Fibroblast of lung (primary cell): Measurements from ENCODE around the gene CLK4. TPM values are rescaled to one million over a fixed set of nuclear protein-coding genes. Genes with fewer than 3 reads are reported as not detected.

ENCODE experiments used
- DNase-seq, 2 donors: peaks; one replicate each; pipeline versions ENCODE4 v3.0.0 to v3.0.0-alpha.2; 2010; ENCODE audit warnings: low read depth in 2 of 2
- H2AFZ ChIP-seq: 2 replicates; pipeline ENCODE4 v1.5.1; 2012; ENCODE audit warnings: low read length, control low read depth, inconsistent platforms
- H3K27ac ChIP-seq: 2 replicates; pipeline ENCODE4 v1.5.1; 2011; ENCODE audit warnings: low read length, control low read depth; ENCODE audit not compliant: insufficient read depth
- H3K27me3 ChIP-seq: 2 replicates; pipeline ENCODE4 v1.5.1; 2011; ENCODE audit warnings: mild to moderate bottlenecking, low read length; ENCODE audit not compliant: control insufficient read depth, insufficient read depth
- H3K36me3 ChIP-seq: 2 replicates; pipeline ENCODE4 v1.5.1; 2011; ENCODE audit warnings: low read length; ENCODE audit not compliant: control insufficient read depth, insufficient read depth
- H3K4me1 ChIP-seq: 2 replicates; pipeline ENCODE4 v1.5.1; 2011; ENCODE audit warnings: low read length; ENCODE audit not compliant: control insufficient read depth, insufficient read depth; ENCODE audit errors: extremely low read depth
- H3K4me2 ChIP-seq: 2 replicates; pipeline ENCODE4 v1.5.1; 2011; ENCODE audit warnings: low read length, control low read depth; ENCODE audit not compliant: insufficient read depth; ENCODE audit errors: extremely low read depth
- H3K4me3 ChIP-seq, 4 experiments: fragments of 200-600 bp in 1 of 4; sonication (generic) in 1 of 4; replicated peaks in 1 of 4; 2 replicates each; pipeline ENCODE4 v1.5.1; 2011 to 2016; ENCODE audit warnings: low read length in 4 of 4, low read depth in 3 of 4, mild to moderate bottlenecking in 3 of 4, control low read depth in 2 of 4, inconsistent platforms in 1 of 4, mixed read lengths in 1 of 4; ENCODE audit not compliant: insufficient read depth in 1 of 4; ENCODE audit errors: control extremely low read depth in 1 of 4
- H3K79me2 ChIP-seq: 2 replicates; pipeline ENCODE4 v1.5.1; 2012; ENCODE audit warnings: mild to moderate bottlenecking, low read length, inconsistent platforms; ENCODE audit not compliant: control insufficient read depth, insufficient read depth
- H3K9ac ChIP-seq: 2 replicates; pipeline ENCODE4 v1.5.1; 2011; ENCODE audit warnings: mild to moderate bottlenecking, low read length, control low read depth; ENCODE audit not compliant: insufficient read depth
- H3K9me3 ChIP-seq: 2 replicates; pipeline ENCODE4 v1.5.1; 2012; ENCODE audit warnings: low read depth, low read length; ENCODE audit not compliant: control insufficient read depth, insufficient read depth
- H4K20me1 ChIP-seq: 2 replicates; pipeline ENCODE4 v1.5.1; 2011; ENCODE audit warnings: low read length; ENCODE audit not compliant: control insufficient read depth, insufficient read depth; ENCODE audit errors: extremely low read depth
- CTCF ChIP-seq, 2 donors: IDR thresholded peaks in 1 of 2; conservative IDR thresholded peaks in 1 of 2; 1 replicate in 1 of 2; 2 replicates in 1 of 2; pipeline ENCODE4 v1.5.1; 2011 to 2012; ENCODE audit warnings: low read length in 2 of 2, control low read depth in 1 of 2, inconsistent platforms in 1 of 2, low read depth in 1 of 2, mild to moderate bottlenecking in 1 of 2
- EZH2 ChIP-seq: IDR thresholded peaks from 2 replicates; pipeline ENCODE4 v1.5.1; 2012; ENCODE audit warnings: low read length, control low read depth, mild to moderate bottlenecking; ENCODE audit errors: missing control alignments
- polyA plus RNA-seq, 2 donors: library from polyadenylated mRNA; depleted of rRNA in 1 of 2; stranded (reverse) in 1 of 2; unstranded in 1 of 2; fragments of >200 nt; gene quantifications; 2 replicates each; pipeline ENCODE4 v1.2.1, GENCODE V29; 2011 to 2012; ENCODE audit warnings: missing spikeins in 1 of 2
- total RNA-seq: library from RNA; depleted of rRNA; stranded (reverse); fragments of >200 nt; gene quantifications from 2 replicates; pipeline ENCODE4 v1.2.1, GENCODE V29; 2014

Gene CLK4
- total and polyA plus RNA-seq, 2 donors (not counting 1 experiment from before 2014, with no cell fraction given) = 20.7 to 27.9 TPM

DNA sequence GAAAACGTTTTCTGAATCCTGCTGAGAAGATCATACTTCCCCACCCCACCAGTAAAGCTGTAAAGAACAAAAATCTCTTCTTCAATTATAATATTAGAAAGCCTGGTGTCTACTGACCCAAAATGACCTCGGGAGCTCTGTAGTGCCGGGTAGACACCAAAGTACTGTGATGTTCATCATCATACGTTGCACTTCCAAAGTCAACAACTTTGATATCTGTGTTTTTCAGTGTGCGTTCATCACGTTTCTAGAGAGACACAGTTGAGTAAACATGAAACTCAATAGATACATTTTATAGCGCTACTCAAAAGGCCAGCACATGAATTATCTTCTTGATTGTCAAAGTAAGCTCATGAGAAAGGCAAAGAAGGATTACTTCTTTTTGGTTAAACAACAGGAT lies 14.6 kb downstream of the CLK4 start:
- H3K79me2 ChIP-seq = no peaks in the 10 kb centered on the region

DNA sequence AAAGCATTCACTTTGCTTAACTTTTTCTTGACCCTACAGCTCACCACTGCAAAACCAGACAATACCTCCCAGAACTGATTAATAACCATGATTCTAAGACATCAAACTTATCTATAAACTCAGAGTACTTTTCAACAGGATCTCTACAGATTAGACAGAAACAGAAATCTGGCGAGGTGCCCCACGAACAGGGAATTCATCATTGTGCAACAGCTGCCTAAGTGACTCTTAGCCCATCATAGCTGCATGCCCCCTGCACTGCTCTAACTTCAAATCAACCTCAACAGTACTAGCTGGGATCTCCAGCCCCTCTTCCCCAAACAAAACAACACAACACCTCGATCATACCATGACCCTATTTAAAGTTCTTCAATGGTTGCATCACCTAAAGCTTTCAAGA lies 20.6 kb downstream of the CLK4 start:
- Histone ChIP-seq H3K36me3 (peaks cover 4% of the 10 kb centered on the region), H3K4me1 (no peaks in the 10 kb centered on the region), H4K20me1 (no peaks in the 10 kb centered on the region), H3K9me3 (no peaks in the 10 kb centered on the region), H2AFZ (no peak overlapping the region), H3K4me3 (no peak overlapping the region), H3K4me2 (no peak overlapping the region), H3K27ac (no peak overlapping the region), H3K9ac (no peak overlapping the region), H3K79me2 (no peaks in the 10 kb centered on the region), H3K27me3 (no peaks in the 10 kb centered on the region)
- peak in 1 of 2 donors; percentile 15 for DNase-seq
- TF ChIP-seq CTCF (conservative IDR thresholded peaks at IDR 0.05 in 1 of 2, IDR thresholded peaks at IDR 0.05 in 1 of 2; ENCODE audit: low read depth in 1 of 2, low read length in 2 of 2) = no peak
- no peak for TF ChIP-seq EZH2

More for the DNA sequence above, 14.6 kb downstream of the CLK4 start:
- Histone ChIP-seq H3K36me3 (peaks cover 9% of the 10 kb centered on the region), H2AFZ (no peak overlapping the region), H3K27ac (no peak overlapping the region), H3K4me3 (no peak overlapping the region), H3K9me3 (no peaks in the 10 kb centered on the region), H3K4me2 (no peak overlapping the region), H3K9ac (no peak overlapping the region), H3K4me1 (no peaks in the 10 kb centered on the region), H4K20me1 (no peaks in the 10 kb centered on the region), H3K27me3 (no peaks in the 10 kb centered on the region)
- DNase-seq = no peak
- TF ChIP-seq EZH2 (no peak), CTCF (conservative IDR thresholded peaks at IDR 0.05 in 1 of 2, IDR thresholded peaks at IDR 0.05 in 1 of 2; ENCODE audit: low read depth in 1 of 2, low read length in 2 of 2) (no peak)

- H2AFZ ChIP-seq = no peak overlapping the region
- H3K79me2 ChIP-seq = no peaks in the 10 kb centered on the region
- no peaks in the 10 kb centered on the region for H4K20me1 ChIP-seq
- no peak for DNase-seq
- no peak for TF ChIP-seq CTCF (conservative IDR thresholded peaks at IDR 0.05 in 1 of 2, IDR thresholded peaks at IDR 0.05 in 1 of 2; ENCODE audit: low read depth in 1 of 2, low read length in 2 of 2)
- TF ChIP-seq EZH2 = no peak
- H3K36me3 ChIP-seq = peaks cover 4% of the 10 kb centered on the region
- no peaks in the 10 kb centered on the region for H3K9me3 ChIP-seq
- no peaks in the 10 kb centered on the region for H3K27me3 ChIP-seq
- no peak overlapping the region for H3K4me2 ChIP-seq
- no peak overlapping the region for H3K4me3 ChIP-seq
- no peak overlapping the region for H3K9ac ChIP-seq
- H3K4me1 ChIP-seq = no peaks in the 10 kb centered on the region
- H3K27ac ChIP-seq = no peak overlapping the region
Measured at GRCh38 chr5:178605788-178606187, 21.1 kb downstream of the CLK4 start.
